ENCODE results near the gene SPO11. TPM values are rescaled to one million over a fixed set of nuclear protein-coding genes. Genes with fewer than 3 reads are reported as not detected.

SPO11 gene
- total and polyA plus RNA-seq, 2 of the 13 experiments (the other 11 are each of a cell fraction or from before 2014, with no cell fraction given): not detected

GRCh38 chr20:57342829-57343228 lies 13.2 kb downstream of the SPO11 start:
- ChIA-PET CTCF (ENCODE audit: low intra/inter-chr PET ratio, low total read pairs) (interaction anchor here (6.5 kb wide), 1 partner anchor 252 kb away, joined by 176 read pairs; no protein-coding TSS in a partner anchor), POLR2A (no interaction called here)
- Histone ChIP-seq H3K27ac (ENCODE audit: extremely low read length, insufficient read depth, low read length) (no peak overlapping the region), H3K79me2 (ENCODE audit: insufficient read depth, low read length) (no peaks in the 10 kb centered on the region), H3K27me3 (ENCODE audit: control insufficient read depth in 1 of 2, insufficient read depth in 2 of 2, low read length in 2 of 2) (no peaks in the 10 kb centered on the region), H3K4me1 (ENCODE audit: insufficient read depth, low read length) (no peaks in the 10 kb centered on the region), H3K9ac (ENCODE audit: insufficient read depth, low read depth, low read length) (no peak overlapping the region), H3K9me3 (ENCODE audit: low read length) (no peaks in the 10 kb centered on the region), H3K4me3 (replicated peaks in 1 of 3; ENCODE audit: insufficient read depth in 1 of 3, low read depth in 2 of 3, low read length in 3 of 3) (no peak overlapping the region), H2AFZ (ENCODE audit: low read length) (no peak overlapping the region), H4K20me1 (ENCODE audit: insufficient read depth, low read length) (no peaks in the 10 kb centered on the region), H3K36me3 (replicated peaks in 1 of 2; ENCODE audit: control insufficient read depth in 1 of 2, insufficient read depth in 2 of 2, low read length in 2 of 2) (no peaks in the 10 kb centered on the region), H3K4me2 (ENCODE audit: low read depth, low read length) (no peak overlapping the region)
- FAIRE-seq (no peak), DNase-seq (ENCODE audit: low spot score) (no peak), ATAC-seq (no peak)
- no TSS peak for BruUV-seq (replicated peaks)
- intact Hi-C loops (cut with micrococcal nuclease; ENCODE audit: unreplicated experiment): loop anchor here (10.0 kb wide), 1 partner anchor 98 kb away; no protein-coding TSS in a partner anchor
- in situ Hi-C loops (cut with HindIII; ENCODE audit: extremely low pct_ligation_motif_present, low pct_unique_long_range_greater_than_20kb): loop anchor here (5.0 kb wide), 1 partner anchor 256 kb away; no protein-coding TSS in a partner anchor
- no peak for TF ChIP-seq THAP8 (CRISPR knock-in tag; IDR thresholded peaks at IDR 0.05; ENCODE audit: borderline replicate concordance)
- TF ChIP-seq MED8 (CRISPR knock-in tag; IDR thresholded peaks at IDR 0.05; ENCODE audit: insufficient replicate concordance): no peak
- TF ChIP-seq SMAD3 (CRISPR knock-in tag; IDR thresholded peaks at IDR 0.05): no peak
- no peak for TF ChIP-seq NFYC (CRISPR knock-in tag; IDR thresholded peaks at IDR 0.05)
- TF ChIP-seq RBAK (CRISPR knock-in tag; IDR thresholded peaks at IDR 0.05): no peak
- no peak for TF ChIP-seq MAFF (IDR thresholded peaks at IDR 0.05; ENCODE audit: low read depth, low read length)
- no peak for TF ChIP-seq ARID2 (CRISPR knock-in tag; IDR thresholded peaks at IDR 0.05; ENCODE audit: borderline replicate concordance)
- TF ChIP-seq ZC3H13 (CRISPR knock-in tag; IDR thresholded peaks at IDR 0.05): no peak
- TF ChIP-seq ZNF530 (CRISPR knock-in tag; IDR thresholded peaks at IDR 0.05; ENCODE audit: low read depth): no peak
- TF ChIP-seq DMAP1 (CRISPR knock-in tag; IDR thresholded peaks at IDR 0.05): no peak
- TF ChIP-seq ZNF275 (CRISPR knock-in tag; IDR thresholded peaks at IDR 0.05; ENCODE audit: borderline replicate concordance): no peak
- TF ChIP-seq ZNF354B (CRISPR knock-in tag; IDR thresholded peaks at IDR 0.05): no peak
- TF ChIP-seq ZNF781 (CRISPR knock-in tag; IDR thresholded peaks at IDR 0.05; ENCODE audit: borderline replicate concordance, not compliant biosample characterization): no peak
- no peak for TF ChIP-seq HDAC1 (CRISPR knock-in tag; IDR thresholded peaks at IDR 0.05)
- no peak for TF ChIP-seq RFX3 (CRISPR knock-in tag; IDR thresholded peaks at IDR 0.05)
- TF ChIP-seq ZNF33B (CRISPR knock-in tag; IDR thresholded peaks at IDR 0.05): no peak
- TF ChIP-seq ZNF784 (CRISPR knock-in tag; IDR thresholded peaks at IDR 0.05; ENCODE audit: borderline replicate concordance): no peak
- WGBS (ENCODE audit: low lambda C conversion rate): 0% methylated on average over 2 of the region's 2 CpGs
